K562 (cell line): ENCODE measurements around the gene ESR2.

ENCODE experiments used
- EZH2 ChIP-seq: IDR thresholded peaks from 2 replicates; pipeline ENCODE4 v1.6.1; 2012; ENCODE audit warnings: low read depth, mild to moderate bottlenecking, inconsistent platforms, low read length, borderline replicate concordance
- TSC22D4 ChIP-seq: fragments of 450-650 bp; IDR thresholded peaks from 2 replicates; pipeline ENCODE4 v1.6.1; 2016; ENCODE audit warnings: missing genetic modification characterization, missing biosample characterization, control low read depth
- TF ChIP-seq, protein P1 (sequence below): sonication (generic); formaldehyde crosslinking; IDR thresholded peaks from 2 replicates; pipeline ENCODE4 v1.8.1; 2022; ENCODE audit warnings: missing genetic modification reagents

DNA sequence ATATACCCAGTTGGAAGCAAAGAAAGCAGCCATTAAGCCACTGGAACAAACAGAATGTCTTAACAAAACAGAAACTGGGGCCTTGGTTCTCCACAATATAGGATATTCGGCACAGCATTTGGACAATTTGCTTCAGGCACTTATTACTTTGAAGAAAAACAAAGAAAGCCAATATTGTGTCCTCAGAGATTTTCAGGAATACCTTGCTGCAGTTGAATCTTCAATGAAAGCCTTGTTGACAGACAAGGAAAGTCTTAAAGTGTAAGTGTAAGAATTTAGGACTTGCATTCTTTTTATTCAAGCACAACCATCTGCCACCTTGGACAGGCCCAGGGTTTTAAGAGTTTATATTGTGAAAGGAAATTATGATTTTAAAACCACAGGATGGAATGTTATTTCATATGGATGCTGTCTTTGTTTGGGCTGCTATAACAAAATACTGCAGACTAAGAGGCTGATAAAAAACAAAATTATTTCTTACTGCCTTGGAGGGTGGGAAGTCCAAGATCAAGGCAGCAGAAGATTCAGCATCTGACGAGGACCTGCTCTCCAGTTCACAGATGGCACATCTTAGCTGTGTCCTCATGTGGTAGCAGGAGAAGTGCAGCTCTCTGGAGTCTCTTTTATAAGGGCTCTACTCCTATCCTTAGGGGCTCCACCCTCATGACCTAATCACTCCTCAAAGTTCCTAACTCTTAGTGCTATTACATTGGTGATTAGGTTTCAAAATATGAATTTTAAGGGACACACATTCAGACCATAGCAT, 244.4 kb downstream of the ESR2 start:
- TF ChIP-seq, protein P1, sequence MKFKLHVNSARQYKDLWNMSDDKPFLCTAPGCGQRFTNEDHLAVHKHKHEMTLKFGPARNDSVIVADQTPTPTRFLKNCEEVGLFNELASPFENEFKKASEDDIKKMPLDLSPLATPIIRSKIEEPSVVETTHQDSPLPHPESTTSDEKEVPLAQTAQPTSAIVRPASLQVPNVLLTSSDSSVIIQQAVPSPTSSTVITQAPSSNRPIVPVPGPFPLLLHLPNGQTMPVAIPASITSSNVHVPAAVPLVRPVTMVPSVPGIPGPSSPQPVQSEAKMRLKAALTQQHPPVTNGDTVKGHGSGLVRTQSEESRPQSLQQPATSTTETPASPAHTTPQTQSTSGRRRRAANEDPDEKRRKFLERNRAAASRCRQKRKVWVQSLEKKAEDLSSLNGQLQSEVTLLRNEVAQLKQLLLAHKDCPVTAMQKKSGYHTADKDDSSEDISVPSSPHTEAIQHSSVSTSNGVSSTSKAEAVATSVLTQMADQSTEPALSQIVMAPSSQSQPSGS: no peak
- TF ChIP-seq EZH2: no peak
- no peak for TF ChIP-seq TSC22D4 (tag)
